Activated CD4-positive, CD25-positive, alpha-beta regulatory T cell treated with anti-CD3 and anti-CD28 coated beads, Interleukin-2, amount 50 U/mL, for 24 hours (primary cell): Measurements from ENCODE around the gene APOBEC3C.
A peak's percentile ranks its signal among the peaks of the same experiment; 100 is the strongest.

Experiments
- ATAC-seq, 2 donors: fragments of 150-1000 bp; cut with Tn5 transposase; one replicate each; pipeline ENCODE4 v1.10.0; 2021; ENCODE audit warnings: mild to moderate bottlenecking in 1 of 2, moderate library complexity in 1 of 2

APOBEC3C gene

GRCh38 chr22:39066442-39067276 is 52.6 kb downstream of the APOBEC3C start:
- ATAC-seq: peak in 1 of 2 donors; percentile 34

GRCh38 chr22:39068033-39068785 is 54.2 kb downstream of the APOBEC3C start:
- ATAC-seq: no peak
